ENCODE measurements around the gene SLC22A3.

Gene SLC22A3

DNA sequence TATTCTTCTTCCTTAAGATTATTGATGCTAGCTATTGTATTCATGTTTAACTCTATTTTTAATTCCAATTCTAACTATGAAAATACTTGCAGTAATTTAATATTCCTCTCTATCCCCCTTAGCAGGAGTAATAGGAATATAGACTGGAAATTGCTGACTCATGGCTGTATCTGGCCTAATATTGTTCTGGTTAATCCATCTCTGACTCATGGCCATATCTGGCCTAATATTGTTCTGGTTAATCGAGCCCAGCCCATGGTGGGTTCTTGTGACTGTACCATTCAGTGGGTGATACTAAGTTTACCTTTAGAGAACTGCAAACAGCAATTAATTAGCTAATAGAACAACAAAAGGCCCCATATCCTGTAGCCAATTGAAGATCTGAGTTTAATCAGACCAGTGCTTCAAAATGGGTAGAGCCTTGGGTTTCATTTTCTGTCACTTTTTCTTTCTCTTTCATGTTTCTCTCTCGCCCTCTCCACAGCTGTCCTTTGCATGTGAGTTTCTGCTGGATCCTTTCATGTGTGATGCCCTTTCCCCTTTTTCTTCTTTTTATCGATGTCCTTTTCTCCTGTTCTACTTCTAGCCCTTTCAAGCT, 50.6 kb downstream of the SLC22A3 start:
- TF ChIP-seq, protein P1, sequence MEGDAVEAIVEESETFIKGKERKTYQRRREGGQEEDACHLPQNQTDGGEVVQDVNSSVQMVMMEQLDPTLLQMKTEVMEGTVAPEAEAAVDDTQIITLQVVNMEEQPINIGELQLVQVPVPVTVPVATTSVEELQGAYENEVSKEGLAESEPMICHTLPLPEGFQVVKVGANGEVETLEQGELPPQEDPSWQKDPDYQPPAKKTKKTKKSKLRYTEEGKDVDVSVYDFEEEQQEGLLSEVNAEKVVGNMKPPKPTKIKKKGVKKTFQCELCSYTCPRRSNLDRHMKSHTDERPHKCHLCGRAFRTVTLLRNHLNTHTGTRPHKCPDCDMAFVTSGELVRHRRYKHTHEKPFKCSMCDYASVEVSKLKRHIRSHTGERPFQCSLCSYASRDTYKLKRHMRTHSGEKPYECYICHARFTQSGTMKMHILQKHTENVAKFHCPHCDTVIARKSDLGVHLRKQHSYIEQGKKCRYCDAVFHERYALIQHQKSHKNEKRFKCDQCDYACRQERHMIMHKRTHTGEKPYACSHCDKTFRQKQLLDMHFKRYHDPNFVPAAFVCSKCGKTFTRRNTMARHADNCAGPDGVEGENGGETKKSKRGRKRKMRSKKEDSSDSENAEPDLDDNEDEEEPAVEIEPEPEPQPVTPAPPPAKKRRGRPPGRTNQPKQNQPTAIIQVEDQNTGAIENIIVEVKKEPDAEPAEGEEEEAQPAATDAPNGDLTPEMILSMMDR (conservative IDR thresholded peaks at IDR 0.05; ENCODE audit: control insufficient read depth, insufficient read depth, low read depth, low read length): no peak
- peak; percentile 69 for DNase-seq (ENCODE audit: low read depth)
- no peak overlapping the region for H3K4me3 ChIP-seq (ENCODE audit: control insufficient read depth, low read depth, low read length)

DNA sequence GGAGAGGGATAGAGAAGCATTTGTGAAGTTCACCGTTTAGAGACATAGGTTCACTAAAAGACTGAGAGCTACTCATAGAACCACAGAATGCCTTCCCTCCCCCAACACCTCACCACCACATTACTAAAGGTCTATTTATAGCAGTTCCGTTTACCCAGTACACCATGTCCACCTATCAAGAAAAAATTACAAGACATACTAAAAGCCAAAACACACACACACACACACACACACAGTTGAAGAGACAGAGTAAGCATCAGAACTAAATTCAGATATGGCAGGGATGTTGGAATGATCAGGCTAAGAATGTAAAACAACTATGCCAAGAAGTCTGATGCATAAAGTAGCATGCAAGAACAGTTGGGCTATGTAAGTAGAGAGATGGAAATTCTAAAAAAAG, 52.3 kb downstream of the SLC22A3 start:
- TF ChIP-seq, protein P1 (conservative IDR thresholded peaks at IDR 0.05; ENCODE audit: control insufficient read depth, insufficient read depth, low read depth, low read length): no peak
- H3K4me3 ChIP-seq (ENCODE audit: control insufficient read depth, low read depth, low read length): no peak overlapping the region
- peak; percentile 59 for DNase-seq (ENCODE audit: low read depth)

DNA sequence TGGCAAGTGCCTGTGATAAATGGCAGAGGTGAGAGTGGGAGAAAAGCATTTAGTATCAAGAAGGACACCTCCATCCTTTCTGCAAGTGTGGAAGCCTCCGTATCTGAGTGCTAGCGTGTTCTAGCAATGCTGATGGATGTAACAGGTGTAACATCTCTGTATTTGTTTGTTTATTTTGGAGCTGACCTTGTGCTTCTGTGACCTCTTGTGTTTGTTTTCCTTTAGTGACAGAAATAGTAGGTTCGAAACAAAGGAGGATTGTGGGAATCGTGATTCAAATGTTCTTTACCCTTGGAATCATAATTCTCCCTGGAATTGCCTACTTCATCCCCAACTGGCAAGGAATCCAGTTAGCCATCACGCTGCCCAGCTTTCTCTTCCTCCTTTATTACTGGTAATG, 60.4 kb downstream of the SLC22A3 start:
- DNase-seq (ENCODE audit: low read depth): no peak
- TF ChIP-seq, protein P1 (conservative IDR thresholded peaks at IDR 0.05; ENCODE audit: control insufficient read depth, insufficient read depth, low read depth, low read length): no peak
- no peak overlapping the region for H3K4me3 ChIP-seq (ENCODE audit: control insufficient read depth, low read depth, low read length)

DNA sequence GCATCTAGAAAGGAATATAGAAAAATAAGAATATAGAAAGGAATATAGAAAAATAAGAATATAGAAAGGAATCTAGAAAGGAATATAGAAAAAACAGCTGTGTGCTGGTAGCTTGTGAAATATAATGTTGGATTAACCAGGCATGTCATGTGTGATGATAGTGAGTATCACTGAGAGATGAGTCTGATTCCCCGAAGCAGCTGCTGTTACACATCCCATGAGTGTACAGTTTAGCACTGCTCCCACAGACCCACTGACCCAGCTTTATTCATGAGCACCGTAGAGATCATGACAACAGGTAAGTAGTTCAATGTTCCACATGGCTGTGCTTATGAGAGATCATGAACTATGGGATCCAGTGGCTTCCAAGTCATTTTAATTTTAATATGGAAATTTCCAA, 64.8 kb downstream of the SLC22A3 start:
- TF ChIP-seq, protein P1 (conservative IDR thresholded peaks at IDR 0.05; ENCODE audit: control insufficient read depth, insufficient read depth, low read depth, low read length): no peak
- H3K4me3 ChIP-seq (ENCODE audit: control insufficient read depth, low read depth, low read length): no peak overlapping the region
- DNase-seq (ENCODE audit: low read depth): no peak

DNA sequence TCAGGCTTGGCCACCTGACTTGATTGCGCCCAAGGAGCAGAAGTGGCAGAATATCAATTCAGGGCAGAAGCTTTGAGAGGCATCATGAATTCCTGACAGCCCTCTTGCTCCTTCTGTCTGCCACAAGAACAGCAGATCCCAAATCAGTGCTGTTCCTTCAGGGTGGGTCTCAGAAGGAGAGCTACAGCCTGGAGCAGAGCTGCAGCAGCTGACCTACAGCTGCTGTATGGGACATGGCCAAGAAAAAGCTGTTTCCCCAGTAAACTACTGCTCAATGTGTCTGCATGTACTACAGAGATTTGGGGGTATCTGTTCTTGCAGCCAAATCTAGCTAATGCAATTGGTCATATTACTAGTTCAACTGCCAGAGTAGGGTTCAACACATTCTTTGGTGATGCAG, 69.0 kb downstream of the SLC22A3 start:
- TF ChIP-seq, protein P1 (conservative IDR thresholded peaks at IDR 0.05; ENCODE audit: control insufficient read depth, insufficient read depth, low read depth, low read length): no peak
- no peak overlapping the region for H3K4me3 ChIP-seq (ENCODE audit: control insufficient read depth, low read depth, low read length)
- no peak for DNase-seq (ENCODE audit: low read depth)

DNA sequence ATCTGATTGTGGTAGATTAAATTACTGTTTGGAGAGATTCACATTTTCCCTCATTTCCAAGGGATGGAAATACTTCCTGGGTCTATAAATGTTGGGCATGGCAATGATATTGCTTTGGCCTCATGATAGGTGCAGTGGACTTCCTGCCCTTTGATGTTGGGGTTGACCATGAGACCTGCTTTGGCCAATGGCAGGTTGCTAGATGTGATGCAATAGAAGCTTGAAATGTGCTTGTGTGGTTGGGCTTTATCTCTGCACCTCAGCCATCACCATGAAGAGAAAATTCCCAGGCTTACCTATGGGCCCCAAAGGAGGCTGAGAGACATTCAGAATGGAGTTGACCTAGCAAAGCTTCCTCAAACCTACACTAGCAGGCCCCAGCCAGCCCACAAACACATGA, 69.4 kb downstream of the SLC22A3 start:
- DNase-seq (ENCODE audit: low read depth): no peak
- TF ChIP-seq, protein P1 (conservative IDR thresholded peaks at IDR 0.05; ENCODE audit: control insufficient read depth, insufficient read depth, low read depth, low read length): no peak
- H3K4me3 ChIP-seq (ENCODE audit: control insufficient read depth, low read depth, low read length): no peak overlapping the region

DNA sequence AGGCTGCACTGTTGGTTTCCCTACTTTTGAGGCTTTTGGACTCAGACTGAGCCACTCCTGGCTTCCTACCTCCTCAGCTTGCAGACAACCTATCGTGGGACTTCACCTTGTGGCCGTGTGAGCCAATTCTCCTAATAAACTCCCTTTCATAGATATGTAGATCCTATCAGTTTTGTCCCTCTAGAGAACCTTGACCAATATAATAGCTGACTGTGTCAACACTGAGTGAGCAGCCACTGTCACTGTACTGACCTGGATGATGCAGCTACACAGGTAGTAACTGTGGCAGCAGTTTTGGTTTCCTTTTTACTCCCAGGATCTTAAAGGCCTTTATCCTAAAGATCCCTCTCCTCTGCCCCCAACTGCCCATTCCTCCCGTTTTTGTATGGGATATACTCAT, 70.2 kb downstream of the SLC22A3 start:
- DNase-seq (ENCODE audit: low read depth): no peak
- H3K4me3 ChIP-seq (ENCODE audit: control insufficient read depth, low read depth, low read length): no peak overlapping the region
- TF ChIP-seq, protein P1 (conservative IDR thresholded peaks at IDR 0.05; ENCODE audit: control insufficient read depth, insufficient read depth, low read depth, low read length): no peak
